Neural crest cell (in vitro differentiated cells): ENCODE measurements around the gene STRN3. TPM values are rescaled to one million over a fixed set of nuclear protein-coding genes. Genes with fewer than 3 reads are reported as not detected.
"Not testable (repeated sequence)": the region's sequence is repeated elsewhere in the genome, so short reads cannot be mapped to it uniquely, and the experiment has no call there.

Experiments
- DNase-seq: peaks from one replicate; pipeline ENCODE4 v3.0.0; 2021; ENCODE audit warnings: low read depth, mixed read lengths, low spot score
- H3K27ac Mint-ChIP-seq: one replicate; pipeline ENCODE4 v1.8.0; 2021; ENCODE audit warnings: mild to moderate bottlenecking, mixed read lengths; ENCODE audit not compliant: unreplicated experiment
- H3K27me3 Mint-ChIP-seq: 2 replicates; pipeline ENCODE4 v1.8.0; 2021; ENCODE audit warnings: low read depth, mild to moderate bottlenecking, mixed read lengths
- H3K36me3 Mint-ChIP-seq: 2 replicates; pipeline ENCODE4 v1.8.0; 2021; ENCODE audit warnings: low read depth, mild to moderate bottlenecking, mixed read lengths
- H3K4me1 Mint-ChIP-seq: 2 replicates; pipeline ENCODE4 v1.8.0; 2021; ENCODE audit warnings: mixed read lengths
- H3K4me3 Mint-ChIP-seq: one replicate; pipeline ENCODE4 v1.8.0; 2021; ENCODE audit warnings: mild to moderate bottlenecking, mixed read lengths
- H3K9me3 Mint-ChIP-seq: 2 replicates; pipeline ENCODE4 v1.8.0; 2021; ENCODE audit warnings: mixed read lengths
- CTCF ChIP-seq: fragments of 200-600 bp; sonication (generic); conservative IDR thresholded peaks from 2 replicates; pipeline ENCODE4 v1.5.0; 2021; ENCODE audit warnings: antibody characterized with exemption, mild to moderate bottlenecking
- total RNA-seq: library from RNA; stranded (reverse); gene quantifications from 2 replicates; pipeline ENCODE4 v1.2.1, GENCODE V29; 2021

The STRN3 gene
- total RNA-seq, 1 donor from 2014 or later, result 37.8 TPM

GRCh38 chr14:30935445-30935844 lies 90.7 kb downstream of the STRN3 start:
- Mint-ChIP-seq H3K27ac (no peak overlapping the region), H3K4me1 (no peaks in the 10 kb centered on the region), H3K9me3 (no peaks in the 10 kb centered on the region), H3K4me3 (no peak overlapping the region), H3K36me3 (peaks cover 9% of the 10 kb centered on the region), H3K27me3 (no peaks in the 10 kb centered on the region)
- no peak for TF ChIP-seq CTCF
- no peak for DNase-seq

GRCh38 chr14:30933937-30934336 lies 92.2 kb downstream of the STRN3 start:
- H3K27ac Mint-ChIP-seq, H3K27me3 Mint-ChIP-seq, H3K9me3 Mint-ChIP-seq, H3K4me3 Mint-ChIP-seq, H3K4me1 Mint-ChIP-seq, DNase-seq, H3K36me3 Mint-ChIP-seq: not testable (repeated sequence)

GRCh38 chr14:30928462-30928861 lies 97.7 kb downstream of the STRN3 start:
- DNase-seq, result no peak
- no peak overlapping the region for H3K4me3 Mint-ChIP-seq
- TF ChIP-seq CTCF, result no peak
- no peak overlapping the region for H3K27ac Mint-ChIP-seq
- peaks cover 5% of the 10 kb centered on the region for H3K4me1 Mint-ChIP-seq
- no peaks in the 10 kb centered on the region for H3K27me3 Mint-ChIP-seq
- no peaks in the 10 kb centered on the region for H3K36me3 Mint-ChIP-seq
- H3K9me3 Mint-ChIP-seq, result no peaks in the 10 kb centered on the region

- H3K4me1 Mint-ChIP-seq, result peaks cover 5% of the 10 kb centered on the region
- no peaks in the 10 kb centered on the region for H3K9me3 Mint-ChIP-seq
- H3K36me3 Mint-ChIP-seq, result no peaks in the 10 kb centered on the region
- no peaks in the 10 kb centered on the region for H3K27me3 Mint-ChIP-seq
- no peak for DNase-seq
- no peak overlapping the region for H3K27ac Mint-ChIP-seq
- no peak overlapping the region for H3K4me3 Mint-ChIP-seq
- TF ChIP-seq CTCF, result no peak
Observed at GRCh38 chr14:30925254-30925653, 100.9 kb downstream of the STRN3 start.

GRCh38 chr14:30921788-30922187 lies 104.4 kb downstream of the STRN3 start:
- Mint-ChIP-seq H3K9me3 (no peaks in the 10 kb centered on the region), H3K36me3 (peaks cover 4% of the 10 kb centered on the region)

GRCh38 chr14:30921305-30921704 lies 104.9 kb downstream of the STRN3 start:
- no peaks in the 10 kb centered on the region for H3K9me3 Mint-ChIP-seq

More at GRCh38 chr14:30921788-30922187, 104.4 kb downstream of the STRN3 start:
- no peak for TF ChIP-seq CTCF
- no peak overlapping the region for H3K4me3 Mint-ChIP-seq
- H3K27me3 Mint-ChIP-seq, result no peaks in the 10 kb centered on the region
- no peaks in the 10 kb centered on the region for H3K4me1 Mint-ChIP-seq
- H3K27ac Mint-ChIP-seq, result no peak overlapping the region
- DNase-seq, result no peak

More at GRCh38 chr14:30921305-30921704, 104.9 kb downstream of the STRN3 start:
- no peak for DNase-seq
- no peak for TF ChIP-seq CTCF
- Mint-ChIP-seq H3K27ac (no peak overlapping the region), H3K27me3 (no peaks in the 10 kb centered on the region), H3K4me3 (no peak overlapping the region), H3K36me3 (peaks cover 6% of the 10 kb centered on the region), H3K4me1 (no peaks in the 10 kb centered on the region)
